AG20443 (cell line): ENCODE measurements around the gene KRTAP9-7.
"Not testable (repeated sequence)": the region's sequence is repeated elsewhere in the genome, so short reads cannot be mapped to it uniquely, and the experiment has no call there.

ENCODE experiments used
- DNase-seq: peaks from one replicate; pipeline ENCODE4 v3.0.0; 2012; ENCODE audit warnings: low spot score, mixed read lengths

Gene KRTAP9-7

GRCh38 chr17:41275648-41276190, at the start of gene KRTAP9-7:
Gene KRTAP9-7, plus strand, starts transcription at chr17:41275698. Its CDS starts 0 bp downstream, at chr17:41275698.
- DNase-seq = not testable (repeated sequence)

DNA sequence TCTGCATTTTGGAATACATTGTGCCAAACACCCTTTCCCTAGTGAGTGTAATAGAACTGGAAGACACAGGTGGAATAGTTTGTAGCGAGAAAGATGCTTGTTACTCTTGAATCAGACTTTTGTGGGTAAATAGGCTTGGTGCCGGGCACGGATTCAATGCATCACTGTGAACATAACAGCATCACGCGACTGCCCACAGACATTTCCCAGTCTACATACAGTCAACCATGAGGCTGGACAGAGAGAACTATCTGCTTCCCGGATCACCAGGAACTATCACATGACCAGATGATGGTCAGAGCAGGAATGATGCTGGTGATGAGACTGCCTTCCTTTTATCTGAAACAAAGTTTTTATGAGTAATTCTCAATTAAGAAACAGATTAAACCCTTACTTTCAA, 49.4 kb upstream of the KRTAP9-7 start:
- DNase-seq = no peak

- DNase-seq = not testable (repeated sequence)
These were observed 48.9 kb upstream of the KRTAP9-7 start, which contains the start of gene KRTAP9-2 for GRCh38 chr17:41226598-41227095. Gene KRTAP9-2, plus strand, starts transcription at chr17:41226648. Its CDS starts 7 bp downstream, at chr17:41226655.

DNA sequence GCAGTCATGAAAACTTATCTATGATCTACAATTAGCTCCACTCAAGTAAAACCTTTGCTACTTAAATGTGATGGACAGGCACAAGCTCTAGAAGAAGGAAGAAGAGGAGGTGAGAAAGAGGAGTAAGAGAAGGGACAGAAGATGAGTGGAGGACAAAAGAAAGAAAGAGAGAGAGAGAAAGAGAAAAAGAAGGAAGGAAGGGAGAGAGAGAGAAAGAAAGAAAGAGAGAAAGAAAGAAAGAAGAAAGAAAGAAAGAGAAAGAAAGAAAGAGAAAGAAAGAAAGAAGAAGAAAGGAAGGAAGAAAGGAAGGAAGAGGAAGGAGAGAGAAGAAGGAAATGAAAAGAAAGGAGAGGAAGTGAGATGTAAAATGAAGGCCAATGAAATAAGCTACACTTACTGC, 45.4 kb upstream of the KRTAP9-7 start:
- DNase-seq = no peak

GRCh38 chr17:41231731-41232130, 43.8 kb upstream of the KRTAP9-7 start:
- no peak for DNase-seq

- DNase-seq = not testable (repeated sequence)
These were observed 42.9 kb upstream of the KRTAP9-7 start, which contains the start of gene KRTAP9-3 for GRCh38 chr17:41232399-41233105. Gene KRTAP9-3, plus strand, starts transcription at chr17:41232449. Its CDS starts 53 bp downstream, at chr17:41232502.

GRCh38 chr17:41237116-41237515, 38.4 kb upstream of the KRTAP9-7 start:
- DNase-seq = not testable (repeated sequence)

- not testable (repeated sequence) for DNase-seq
These were observed 37.5 kb upstream of the KRTAP9-7 start, which contains the start of gene KRTAP9-8 for GRCh38 chr17:41237949-41238437. Gene KRTAP9-8, plus strand, starts transcription at chr17:41237999. Its CDS starts 53 bp downstream, at chr17:41238052.

DNA sequence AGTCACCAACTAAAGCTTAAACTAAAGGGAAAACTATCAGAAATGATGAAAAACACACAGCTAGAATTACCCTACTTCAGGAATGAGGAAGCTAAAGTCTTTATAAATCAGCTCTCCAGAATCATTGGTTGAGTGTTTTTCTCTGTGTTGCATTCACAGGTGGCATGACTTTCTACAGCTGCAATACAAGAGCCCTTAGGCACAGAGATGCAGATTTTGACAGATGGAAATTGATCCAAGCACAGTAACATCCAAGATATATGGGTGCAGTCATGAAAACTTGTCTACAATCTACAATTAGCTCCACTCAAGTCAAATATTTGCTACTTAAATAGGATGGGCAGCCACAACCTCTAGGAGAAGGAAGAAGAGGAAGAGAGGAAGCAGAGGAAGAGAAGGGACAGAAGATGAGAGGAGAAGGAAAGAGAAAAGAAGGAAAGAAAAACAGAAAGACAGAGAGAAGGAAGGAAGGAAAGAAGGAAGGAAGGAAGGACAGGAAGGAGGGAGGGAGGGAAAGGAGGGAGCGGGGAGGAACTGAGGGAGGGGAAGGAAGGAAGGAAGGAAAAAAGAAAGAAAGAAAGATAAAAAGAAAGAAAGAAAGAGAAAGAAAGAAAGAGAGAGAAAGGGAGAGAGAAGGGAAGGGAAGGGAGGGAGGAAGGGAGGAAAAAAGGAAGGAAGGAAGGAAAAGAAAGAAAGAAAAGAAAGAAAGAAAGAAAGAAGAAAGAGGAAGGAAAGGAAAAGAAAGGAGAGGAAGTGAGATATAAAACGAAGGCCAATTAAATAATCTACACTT, 28.3 kb upstream of the KRTAP9-7 start:
- not testable (repeated sequence) for DNase-seq

DNA sequence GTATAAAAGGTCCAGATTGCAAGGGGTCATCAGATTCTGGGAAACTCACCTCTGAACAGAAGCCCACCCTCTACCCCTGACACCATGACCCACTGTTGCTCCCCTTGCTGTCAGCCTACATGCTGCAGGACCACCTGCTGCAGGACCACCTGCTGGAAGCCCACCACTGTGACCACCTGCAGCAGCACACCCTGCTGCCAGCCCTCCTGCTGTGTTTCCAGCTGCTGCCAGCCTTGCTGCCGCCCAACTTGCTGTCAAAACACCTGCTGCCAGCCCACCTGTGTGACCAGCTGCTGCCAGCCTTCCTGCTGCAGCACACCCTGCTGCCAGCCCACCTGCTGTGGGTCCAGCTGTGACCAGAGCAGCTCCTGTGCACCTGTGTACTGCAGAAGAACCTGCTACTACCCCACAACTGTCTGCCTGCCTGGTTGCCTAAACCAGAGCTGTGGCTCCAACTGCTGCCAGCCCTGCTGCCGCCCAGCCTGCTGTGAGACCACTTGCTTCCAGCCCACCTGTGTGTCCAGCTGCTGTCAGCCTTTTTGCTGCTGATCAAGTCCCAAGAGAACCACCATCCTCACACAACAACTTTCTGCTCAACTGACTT, 25.8 kb upstream of the KRTAP9-7 start, which contains the start of gene KRTAP9-4:
TSS of gene KRTAP9-4 (plus strand) at position 51 of the 604 bp plus-strand sequence. CDS start at position 85, 34 bp downstream.
- not testable (repeated sequence) for DNase-seq

DNA sequence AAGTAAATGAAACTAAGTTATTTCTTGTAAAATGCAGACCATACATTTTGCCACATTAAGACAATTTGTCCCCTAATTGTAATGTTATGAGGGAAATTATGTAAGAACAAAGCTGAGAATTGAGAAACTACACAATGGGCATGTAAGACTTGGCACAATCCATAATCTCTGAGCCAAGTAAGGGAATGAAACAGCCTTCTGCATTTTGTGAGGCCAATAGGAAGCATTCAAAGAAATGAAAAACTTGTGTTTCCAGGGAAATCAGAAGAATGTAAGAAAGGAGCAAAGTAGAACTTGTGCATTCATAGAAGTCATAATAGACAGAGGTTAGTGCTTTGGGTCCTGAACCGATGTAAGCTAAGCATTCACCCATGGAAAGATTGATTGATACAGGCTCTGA, 24.2 kb upstream of the KRTAP9-7 start:
- DNase-seq = no peak

GRCh38 chr17:41254861-41255260, 20.6 kb upstream of the KRTAP9-7 start:
- peak; percentile 12 for DNase-seq

DNA sequence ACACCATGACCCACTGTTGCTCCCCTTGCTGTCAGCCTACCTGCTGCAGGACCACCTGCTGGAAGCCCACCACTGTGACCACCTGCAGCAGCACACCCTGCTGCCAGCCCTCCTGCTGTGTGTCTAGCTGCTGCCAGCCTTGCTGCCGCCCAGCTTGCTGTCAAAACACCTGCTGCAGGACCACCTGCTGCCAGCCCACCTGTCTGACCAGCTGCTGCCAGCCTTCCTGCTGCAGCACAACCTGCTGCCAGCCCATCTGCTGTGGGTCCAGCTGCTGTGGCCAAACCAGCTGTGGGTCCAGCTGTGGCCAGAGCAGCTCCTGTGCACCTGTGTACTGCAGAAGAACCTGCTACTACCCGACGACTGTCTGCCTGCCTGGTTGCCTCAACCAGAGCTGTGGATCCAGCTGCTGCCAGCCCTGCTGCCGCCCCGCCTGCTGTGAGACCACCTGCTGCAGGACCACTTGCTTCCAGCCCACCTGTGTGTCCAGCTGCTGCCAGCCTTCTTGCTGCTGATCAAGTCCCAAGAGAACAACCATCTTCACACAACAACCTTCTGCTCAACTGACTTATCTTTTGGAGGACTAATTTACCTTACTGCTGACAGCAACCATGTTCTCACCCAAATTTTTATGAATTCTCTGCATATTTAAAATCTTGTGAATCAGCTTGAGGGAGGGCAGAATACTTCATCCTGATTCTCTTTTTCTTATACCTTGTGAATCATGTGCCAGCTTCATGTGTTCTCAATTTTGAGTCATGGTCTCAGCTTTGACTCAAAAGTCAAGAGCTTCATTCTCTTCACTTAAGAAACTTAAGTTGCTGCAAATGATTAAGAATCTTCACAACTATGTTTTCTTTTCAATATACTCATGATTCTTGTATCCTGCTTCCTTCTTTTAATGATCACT, 19.9 kb upstream of the KRTAP9-7 start, which contains the start of gene KRTAP9-9:
TSS of gene KRTAP9-9 (plus strand) at position 4 of the 910 bp plus-strand sequence.
- DNase-seq = not testable (repeated sequence)

DNA sequence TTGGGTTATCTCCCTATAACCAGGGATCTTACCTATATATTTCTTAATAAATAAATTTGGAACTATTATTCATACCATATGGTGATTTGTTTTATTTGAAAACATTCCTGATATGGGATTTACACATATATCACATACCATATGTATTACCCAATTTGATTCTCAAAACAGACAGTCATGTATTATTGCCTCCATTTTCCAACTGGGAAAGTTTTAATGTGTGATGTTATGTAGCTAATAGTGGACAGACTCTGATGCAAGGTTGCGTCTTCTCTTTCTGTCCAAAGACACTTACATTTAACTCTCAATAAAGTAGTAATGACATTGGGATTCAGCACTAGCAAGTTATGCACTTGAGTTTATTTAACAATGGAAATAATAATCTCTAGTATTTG, 19.2 kb upstream of the KRTAP9-7 start:
- DNase-seq = no peak

GRCh38 chr17:41258406-41258805, 17.1 kb upstream of the KRTAP9-7 start:
- DNase-seq = no peak

DNA sequence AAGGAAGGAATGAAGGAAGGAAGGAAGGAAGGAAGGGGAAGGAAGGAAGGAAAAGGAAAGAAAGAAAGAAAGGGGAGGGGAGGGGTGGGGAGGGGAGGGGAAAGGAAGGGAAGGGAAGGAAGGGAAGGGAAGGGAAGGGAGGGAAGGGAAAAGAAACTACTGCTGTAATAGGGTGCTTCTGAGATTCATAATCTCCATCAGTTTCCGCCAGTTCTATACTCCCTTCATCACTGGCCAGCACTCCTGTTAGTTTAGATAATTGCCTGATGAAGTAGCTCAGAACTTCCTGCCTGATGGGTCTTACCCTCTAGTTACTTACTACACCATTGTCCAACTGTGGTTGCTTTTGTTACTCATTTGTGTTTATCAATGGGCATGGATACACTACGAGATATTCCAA, 12.3 kb upstream of the KRTAP9-7 start:
- DNase-seq = no peak

GRCh38 chr17:41264599-41264998, 10.9 kb upstream of the KRTAP9-7 start:
- DNase-seq = no peak

DNA sequence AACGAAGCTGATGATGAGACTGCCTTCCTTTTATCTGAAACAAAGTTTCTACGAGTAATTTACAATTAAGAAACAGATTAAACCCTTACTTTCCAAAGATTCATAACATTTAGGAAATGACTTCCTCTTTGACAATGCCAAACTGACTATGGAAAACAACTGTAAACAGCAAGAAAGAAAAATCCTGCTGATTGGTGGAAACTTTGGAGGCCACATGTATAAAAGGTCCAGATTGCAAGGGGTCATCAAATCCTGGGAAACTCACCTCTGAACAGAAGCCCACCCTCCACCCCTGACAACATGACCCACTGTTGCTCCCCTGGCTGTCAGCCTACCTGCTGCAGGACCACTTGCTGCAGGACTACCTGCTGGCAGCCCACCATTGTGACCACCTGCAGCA, 10.4 kb upstream of the KRTAP9-7 start, which contains the start of gene KRTAP9-6:
TSS of gene KRTAP9-6 (plus strand) at position 301 of the 400 bp plus-strand sequence. CDS start at position 301, 0 bp downstream.
- DNase-seq = no peak

- peak; percentile 18 for DNase-seq
These were observed 7.8 kb upstream of the KRTAP9-7 start for GRCh38 chr17:41267711-41268110.

GRCh38 chr17:41271323-41271722, 4.2 kb upstream of the KRTAP9-7 start:
- not testable (repeated sequence) for DNase-seq
